ENCODE measurements around the gene ARHGAP42.

DNA sequence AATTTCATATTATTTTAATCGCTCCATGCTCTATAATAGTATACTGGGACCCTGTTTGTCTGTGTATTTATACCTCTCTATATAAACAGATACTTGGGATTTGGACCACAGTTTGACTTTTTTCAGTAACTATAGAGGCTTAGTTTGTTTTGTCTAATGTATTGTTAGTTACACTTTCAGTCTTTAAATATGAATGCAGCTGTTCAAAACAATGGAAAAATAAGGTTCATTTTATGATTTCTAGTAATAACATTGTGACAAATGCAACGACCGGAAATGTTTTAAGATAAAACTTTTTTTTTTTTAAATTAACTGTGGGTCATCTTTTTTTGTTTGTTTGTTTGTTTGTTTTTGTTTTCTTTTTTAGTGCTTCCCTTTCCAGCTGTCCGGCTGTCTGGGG lies 133.5 kb downstream of the ARHGAP42 start:
- TF ChIP-seq, protein P1, sequence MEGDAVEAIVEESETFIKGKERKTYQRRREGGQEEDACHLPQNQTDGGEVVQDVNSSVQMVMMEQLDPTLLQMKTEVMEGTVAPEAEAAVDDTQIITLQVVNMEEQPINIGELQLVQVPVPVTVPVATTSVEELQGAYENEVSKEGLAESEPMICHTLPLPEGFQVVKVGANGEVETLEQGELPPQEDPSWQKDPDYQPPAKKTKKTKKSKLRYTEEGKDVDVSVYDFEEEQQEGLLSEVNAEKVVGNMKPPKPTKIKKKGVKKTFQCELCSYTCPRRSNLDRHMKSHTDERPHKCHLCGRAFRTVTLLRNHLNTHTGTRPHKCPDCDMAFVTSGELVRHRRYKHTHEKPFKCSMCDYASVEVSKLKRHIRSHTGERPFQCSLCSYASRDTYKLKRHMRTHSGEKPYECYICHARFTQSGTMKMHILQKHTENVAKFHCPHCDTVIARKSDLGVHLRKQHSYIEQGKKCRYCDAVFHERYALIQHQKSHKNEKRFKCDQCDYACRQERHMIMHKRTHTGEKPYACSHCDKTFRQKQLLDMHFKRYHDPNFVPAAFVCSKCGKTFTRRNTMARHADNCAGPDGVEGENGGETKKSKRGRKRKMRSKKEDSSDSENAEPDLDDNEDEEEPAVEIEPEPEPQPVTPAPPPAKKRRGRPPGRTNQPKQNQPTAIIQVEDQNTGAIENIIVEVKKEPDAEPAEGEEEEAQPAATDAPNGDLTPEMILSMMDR (IDR thresholded peaks at IDR 0.05; ENCODE audit: low read depth, low read length, missing input control) = no peak
- no peak for TF ChIP-seq TAF1 (conservative IDR thresholded peaks at IDR 0.05)
- no peak for TF ChIP-seq RXRA (IDR thresholded peaks at IDR 0.05)
- no peak for TF ChIP-seq JUND (IDR thresholded peaks at IDR 0.05)
- no peak for TF ChIP-seq SP1 (IDR thresholded peaks at IDR 0.05)
- TF ChIP-seq, protein P2, sequence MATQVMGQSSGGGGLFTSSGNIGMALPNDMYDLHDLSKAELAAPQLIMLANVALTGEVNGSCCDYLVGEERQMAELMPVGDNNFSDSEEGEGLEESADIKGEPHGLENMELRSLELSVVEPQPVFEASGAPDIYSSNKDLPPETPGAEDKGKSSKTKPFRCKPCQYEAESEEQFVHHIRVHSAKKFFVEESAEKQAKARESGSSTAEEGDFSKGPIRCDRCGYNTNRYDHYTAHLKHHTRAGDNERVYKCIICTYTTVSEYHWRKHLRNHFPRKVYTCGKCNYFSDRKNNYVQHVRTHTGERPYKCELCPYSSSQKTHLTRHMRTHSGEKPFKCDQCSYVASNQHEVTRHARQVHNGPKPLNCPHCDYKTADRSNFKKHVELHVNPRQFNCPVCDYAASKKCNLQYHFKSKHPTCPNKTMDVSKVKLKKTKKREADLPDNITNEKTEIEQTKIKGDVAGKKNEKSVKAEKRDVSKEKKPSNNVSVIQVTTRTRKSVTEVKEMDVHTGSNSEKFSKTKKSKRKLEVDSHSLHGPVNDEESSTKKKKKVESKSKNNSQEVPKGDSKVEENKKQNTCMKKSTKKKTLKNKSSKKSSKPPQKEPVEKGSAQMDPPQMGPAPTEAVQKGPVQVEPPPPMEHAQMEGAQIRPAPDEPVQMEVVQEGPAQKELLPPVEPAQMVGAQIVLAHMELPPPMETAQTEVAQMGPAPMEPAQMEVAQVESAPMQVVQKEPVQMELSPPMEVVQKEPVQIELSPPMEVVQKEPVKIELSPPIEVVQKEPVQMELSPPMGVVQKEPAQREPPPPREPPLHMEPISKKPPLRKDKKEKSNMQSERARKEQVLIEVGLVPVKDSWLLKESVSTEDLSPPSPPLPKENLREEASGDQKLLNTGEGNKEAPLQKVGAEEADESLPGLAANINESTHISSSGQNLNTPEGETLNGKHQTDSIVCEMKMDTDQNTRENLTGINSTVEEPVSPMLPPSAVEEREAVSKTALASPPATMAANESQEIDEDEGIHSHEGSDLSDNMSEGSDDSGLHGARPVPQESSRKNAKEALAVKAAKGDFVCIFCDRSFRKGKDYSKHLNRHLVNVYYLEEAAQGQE (IDR thresholded peaks at IDR 0.05) = no peak

All from liver (tissue), 3 donors.